Upper lobe of left lung (tissue), 4 donors: ENCODE results near the gene GSN.

Experiments used
- CTCF ChIP-seq, 6 experiments: fragments of 450-650 bp in 4 of 6; fragments of 200-600 bp in 2 of 6; sonication (generic) in 2 of 6; IDR thresholded peaks; one replicate each; pipeline ENCODE4 v1.5.1; 2016 to 2019; ENCODE audit warnings: antibody characterized with exemption in 6 of 6
- POLR2A ChIP-seq, 4 donors: fragments of 450-650 bp; IDR thresholded peaks; one replicate each; pipeline ENCODE4 v1.5.1; 2016 to 2017; ENCODE audit warnings: antibody characterized with exemption in 4 of 4, mild to moderate bottlenecking in 2 of 4
- POLR2AphosphoS5 ChIP-seq, 2 donors: sonication (generic); formaldehyde crosslinking; IDR thresholded peaks; one replicate each; pipeline ENCODE4 v1.5.1; 2017; ENCODE audit warnings: antibody characterized with exemption in 2 of 2

- TF ChIP-seq CTCF (IDR thresholded peaks at IDR 0.05) (no peak), POLR2AphosphoS5 (IDR thresholded peaks at IDR 0.05) (no peak), POLR2A (IDR thresholded peaks at IDR 0.05) (no peak)
Observed at GRCh38 chr9:121274851-121275250, 6.9 kb downstream of the GSN start.
